Astrocyte of the hippocampus (primary cell): ENCODE results near the gene SHISA9.

Source experiments
- DNase-seq: peaks from one replicate; pipeline ENCODE4 v3.0.0; 2011; ENCODE audit warnings: low read depth, low spot score

The SHISA9 gene

DNA sequence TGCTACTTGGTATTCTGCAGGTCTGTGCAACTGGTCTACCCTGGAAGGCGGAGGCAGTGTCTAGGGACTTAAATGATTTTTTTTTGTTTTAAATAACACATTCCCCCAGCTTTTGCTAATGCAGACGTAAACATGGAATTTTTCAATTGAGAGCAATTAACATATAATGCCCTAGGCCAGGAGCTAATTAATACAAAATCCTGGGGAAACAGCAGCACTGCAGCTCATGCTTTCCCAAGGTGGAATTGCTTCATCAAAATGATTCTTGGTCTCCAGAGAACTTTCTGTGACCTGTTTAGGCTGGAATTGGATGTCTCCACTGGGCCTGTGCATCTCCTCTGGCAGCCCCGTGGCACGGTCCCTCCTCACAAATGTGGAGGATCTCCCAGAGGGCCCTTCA lies 50.6 kb downstream of the SHISA9 start:
- no peak for DNase-seq

DNA sequence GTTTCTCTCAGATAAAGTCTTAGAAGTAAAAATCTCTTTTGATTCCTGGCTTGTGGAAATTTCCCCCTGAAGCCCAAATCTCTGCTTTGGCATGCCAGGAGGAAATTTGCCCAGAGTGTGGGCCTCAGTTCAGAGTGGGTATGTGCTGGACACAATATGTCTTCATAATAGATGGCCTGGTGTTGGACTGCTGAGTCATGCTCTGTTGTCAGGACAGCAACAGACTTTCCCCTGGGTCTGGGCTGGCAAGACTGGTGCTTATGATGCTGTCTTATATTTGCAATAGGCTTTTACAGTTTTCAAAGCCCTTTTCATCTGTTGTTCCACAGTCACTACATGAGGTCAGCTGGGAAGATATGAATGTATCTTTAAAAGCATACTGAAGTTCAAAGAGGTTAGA lies 57.0 kb downstream of the SHISA9 start:
- no peak for DNase-seq

DNA sequence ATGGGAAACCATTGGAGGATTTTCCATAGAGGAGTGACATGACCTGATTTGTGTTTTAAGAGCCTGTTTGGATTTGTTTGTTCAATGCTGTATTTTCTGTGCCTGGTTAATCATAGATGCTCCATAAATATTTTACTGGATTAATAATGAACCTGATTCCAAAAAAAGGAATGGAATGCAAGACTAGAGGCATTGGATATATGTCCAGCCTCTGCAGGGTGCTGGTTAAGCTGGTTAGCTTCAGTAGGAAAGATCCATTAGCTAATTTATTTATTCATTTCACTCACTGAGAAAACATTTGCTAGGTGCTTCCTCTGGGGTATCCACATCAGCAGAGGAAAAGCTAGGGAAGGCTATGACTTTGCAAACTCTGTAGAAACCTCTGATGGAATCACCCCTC lies 57.7 kb downstream of the SHISA9 start:
- DNase-seq: no peak

DNA sequence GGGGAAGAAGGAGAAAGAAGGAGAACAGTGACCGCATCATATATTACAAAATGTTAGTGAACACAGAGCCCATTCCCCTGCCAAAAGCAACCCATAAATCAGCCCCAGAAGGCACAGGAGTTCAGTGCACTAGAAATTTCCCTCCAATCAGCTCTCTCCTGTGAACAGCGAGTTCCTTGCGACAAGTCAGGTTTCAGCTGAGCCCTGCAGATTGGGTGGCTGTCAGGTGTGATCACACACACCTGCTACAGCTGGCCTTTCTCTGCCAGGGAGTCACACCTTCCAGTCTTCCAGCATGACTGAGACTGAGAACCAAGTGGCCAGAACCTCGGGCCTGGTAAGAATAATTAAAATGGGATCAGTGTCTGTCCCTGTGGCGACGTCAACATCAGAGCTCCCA lies 60.2 kb downstream of the SHISA9 start:
- no peak for DNase-seq

DNA sequence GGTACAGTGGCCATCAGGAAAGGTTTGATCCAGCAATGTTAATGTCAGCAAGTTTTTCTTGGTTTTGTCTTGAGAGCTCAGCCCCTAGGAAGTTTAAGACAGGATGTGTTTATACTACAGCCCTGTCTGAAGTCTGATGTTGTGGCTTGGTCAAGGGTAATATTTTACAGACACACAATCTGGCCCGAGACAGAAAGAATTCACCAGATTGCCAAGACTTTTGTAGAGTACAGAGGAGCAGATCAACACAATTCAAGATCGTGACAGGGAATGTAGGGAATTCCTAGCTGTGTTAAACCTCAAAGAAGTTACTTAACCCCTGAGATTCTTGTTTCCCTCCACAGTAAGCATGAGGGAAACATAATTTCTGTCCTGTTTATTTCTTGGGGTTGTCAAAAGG lies 63.1 kb downstream of the SHISA9 start:
- peak; percentile 32 for DNase-seq

DNA sequence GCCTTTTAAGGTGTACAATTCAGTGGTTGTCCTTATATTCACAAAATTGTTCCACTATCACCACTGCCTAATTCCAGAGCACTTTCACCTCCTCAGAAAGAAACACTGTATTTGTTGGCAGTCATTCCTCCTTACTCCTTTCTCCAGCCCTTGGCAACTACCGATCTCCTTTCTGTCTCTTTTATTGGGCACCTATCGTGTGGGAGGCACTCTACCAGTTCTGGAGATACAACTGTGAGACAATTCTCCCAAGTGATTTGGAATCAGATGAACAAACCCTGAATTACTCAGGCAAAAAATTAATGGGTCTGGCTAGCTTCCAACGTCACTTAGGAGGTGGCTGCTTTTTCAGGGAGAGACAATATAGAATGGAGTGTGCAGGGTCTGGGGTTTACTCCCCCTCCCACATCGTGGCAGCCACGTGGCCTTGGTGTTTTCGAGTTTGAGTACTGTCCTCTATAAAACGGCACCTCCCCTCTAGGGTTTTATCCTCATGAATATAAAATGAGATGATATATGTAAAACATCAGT lies 63.9 kb downstream of the SHISA9 start:
- no peak for DNase-seq

DNA sequence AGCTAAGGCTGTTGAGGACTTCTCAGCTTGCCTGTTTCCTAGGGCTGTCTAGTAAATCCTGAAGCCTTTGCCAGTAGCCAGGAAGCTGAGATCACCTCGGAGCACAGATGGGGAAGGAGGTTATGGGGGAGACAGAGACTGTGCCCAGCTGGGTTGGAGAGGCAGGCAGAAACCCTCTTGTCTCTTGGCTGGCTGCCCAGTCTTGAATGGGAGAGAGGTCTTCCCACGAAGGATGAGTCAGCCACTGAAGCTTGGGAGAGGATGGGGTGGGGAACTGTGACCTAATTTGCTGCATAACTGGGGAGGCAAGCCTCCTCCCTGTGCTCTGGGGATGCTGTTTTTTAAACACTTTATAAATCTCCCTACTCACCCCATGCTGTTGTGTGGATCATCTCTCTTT lies 69.8 kb downstream of the SHISA9 start:
- peak; percentile 61 for DNase-seq

DNA sequence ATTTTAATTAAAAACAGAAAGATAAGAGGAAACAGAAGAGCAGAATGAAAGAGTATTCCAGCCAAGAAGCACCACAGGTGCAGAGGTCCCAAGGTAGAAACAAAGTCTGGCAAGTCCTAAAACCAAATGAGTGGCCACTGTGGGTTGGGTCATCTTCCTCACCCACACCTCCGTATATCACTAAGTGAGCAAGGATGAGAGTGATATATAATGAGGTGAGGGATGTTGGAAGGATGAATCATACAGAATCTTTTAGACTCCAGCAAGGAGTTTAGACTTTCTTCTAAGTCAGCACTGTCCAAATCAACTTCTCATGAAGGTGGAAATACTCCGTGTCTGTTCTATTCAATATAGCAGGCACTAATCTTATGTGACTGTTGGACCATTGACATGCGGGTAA lies 70.8 kb downstream of the SHISA9 start:
- DNase-seq: no peak

DNA sequence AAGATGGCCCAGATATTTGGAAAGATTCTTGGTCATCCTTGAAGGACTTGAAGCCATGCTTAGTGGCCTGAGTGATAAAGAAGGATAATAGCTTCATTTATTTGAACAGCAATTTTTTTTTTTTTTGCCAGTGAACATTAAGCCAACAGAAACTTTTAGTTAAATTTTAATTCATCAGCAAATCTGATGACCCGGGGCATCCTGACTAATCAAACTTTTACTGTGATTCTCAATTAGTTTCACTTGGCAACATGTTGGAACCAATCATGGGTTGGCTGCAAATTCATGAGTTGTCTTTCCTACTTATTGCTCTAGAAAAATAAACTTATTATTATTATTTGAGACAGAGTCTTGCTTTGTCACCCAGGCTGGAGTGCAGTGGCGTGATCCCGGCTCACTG lies 74.4 kb downstream of the SHISA9 start:
- no peak for DNase-seq

DNA sequence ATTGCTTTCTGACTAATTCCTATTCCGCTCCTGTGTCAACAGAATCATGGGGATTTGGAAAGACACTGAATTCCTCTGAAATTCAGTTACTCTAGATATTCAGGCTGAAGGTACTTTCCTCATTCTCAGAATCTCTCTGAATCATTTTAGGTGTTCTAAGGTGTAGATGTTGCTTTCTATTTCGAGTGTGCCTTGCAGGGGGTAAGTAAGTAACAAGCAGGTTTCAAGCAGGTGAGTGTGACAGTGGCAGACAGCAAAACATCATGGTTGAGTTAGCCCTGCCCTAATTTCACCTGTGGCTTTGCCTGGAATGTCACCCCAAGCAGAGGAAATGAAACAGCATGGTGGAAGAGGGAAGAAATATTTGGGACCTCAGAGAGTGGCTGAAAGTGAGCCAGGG lies 75.1 kb downstream of the SHISA9 start:
- no peak for DNase-seq

DNA sequence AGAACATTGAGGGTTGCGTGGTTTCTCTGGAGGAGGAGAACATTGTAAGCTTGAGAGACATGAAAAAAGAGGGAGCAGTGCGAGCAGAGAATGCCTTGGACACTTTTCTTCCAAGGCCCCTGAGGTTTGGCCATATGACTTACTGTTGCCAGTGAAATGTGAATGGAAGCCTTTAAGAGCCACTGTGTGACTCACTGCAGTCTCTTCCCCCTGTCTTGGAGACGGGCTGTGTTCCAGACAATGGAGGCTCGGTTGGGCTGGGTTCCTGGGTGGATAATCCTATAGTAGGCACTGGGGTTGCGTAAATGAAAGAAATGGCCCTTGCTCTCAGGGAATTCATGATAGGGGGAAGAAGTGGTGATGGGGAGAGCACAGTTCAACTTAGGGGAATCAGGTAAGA lies 75.5 kb downstream of the SHISA9 start:
- peak; percentile 24 for DNase-seq

DNA sequence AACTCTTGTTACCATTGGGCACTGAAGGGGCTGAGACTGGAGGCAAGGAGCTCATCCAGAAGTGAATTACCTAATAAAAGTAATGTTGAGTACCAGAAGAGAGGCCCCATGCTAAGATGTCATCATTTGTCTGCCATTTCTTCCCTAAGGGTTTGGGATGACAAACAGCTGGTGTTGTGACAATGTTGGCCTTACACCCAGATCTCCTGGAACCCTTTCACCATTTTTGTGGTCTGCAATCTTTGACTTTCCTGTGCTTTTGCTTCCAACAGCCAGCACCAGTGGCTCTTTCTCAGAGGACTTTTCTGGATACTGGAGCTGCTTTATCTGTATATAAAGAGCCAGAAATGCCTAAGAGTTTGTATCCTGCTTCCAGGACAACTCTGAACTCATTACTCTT lies 84.1 kb downstream of the SHISA9 start:
- no peak for DNase-seq

DNA sequence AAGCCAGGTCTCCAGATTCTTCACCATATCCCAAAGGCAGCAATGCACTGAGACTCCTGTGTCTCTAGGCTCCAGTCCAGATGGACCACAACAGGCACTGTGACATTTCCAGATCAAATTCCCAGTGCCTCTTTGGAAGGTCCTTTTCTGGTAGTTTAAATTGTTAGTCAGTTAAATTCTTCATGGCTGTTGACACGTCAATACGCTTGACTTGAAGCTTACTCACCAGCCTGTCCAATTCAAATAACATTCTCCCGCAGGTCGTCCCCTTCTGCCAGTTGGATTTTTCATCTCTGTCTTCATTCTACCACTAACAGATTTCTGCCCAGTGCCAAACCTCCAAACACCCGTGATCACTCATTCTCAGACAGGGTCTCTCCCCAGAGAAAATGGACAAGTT lies 86.7 kb downstream of the SHISA9 start:
- peak; percentile 26 for DNase-seq

DNA sequence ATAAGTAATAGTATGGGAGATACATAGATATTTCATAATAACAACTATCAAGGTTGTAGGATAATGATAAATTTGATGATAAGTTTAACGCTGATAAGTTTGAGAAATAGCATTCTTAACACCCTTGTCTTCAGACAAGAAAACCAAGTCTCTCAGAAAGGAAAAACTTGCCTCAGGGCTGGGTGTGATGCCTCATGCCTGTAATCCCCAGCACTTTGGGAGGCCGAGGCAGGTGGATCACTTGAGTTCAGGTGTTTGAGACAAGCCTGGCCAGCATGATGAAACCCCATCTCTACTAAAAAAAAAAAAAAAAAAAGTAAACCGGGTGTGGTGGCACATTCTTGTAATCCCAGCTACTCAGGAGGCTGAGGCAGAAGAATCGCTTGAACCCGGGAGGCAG lies 90.7 kb downstream of the SHISA9 start:
- DNase-seq: no peak

DNA sequence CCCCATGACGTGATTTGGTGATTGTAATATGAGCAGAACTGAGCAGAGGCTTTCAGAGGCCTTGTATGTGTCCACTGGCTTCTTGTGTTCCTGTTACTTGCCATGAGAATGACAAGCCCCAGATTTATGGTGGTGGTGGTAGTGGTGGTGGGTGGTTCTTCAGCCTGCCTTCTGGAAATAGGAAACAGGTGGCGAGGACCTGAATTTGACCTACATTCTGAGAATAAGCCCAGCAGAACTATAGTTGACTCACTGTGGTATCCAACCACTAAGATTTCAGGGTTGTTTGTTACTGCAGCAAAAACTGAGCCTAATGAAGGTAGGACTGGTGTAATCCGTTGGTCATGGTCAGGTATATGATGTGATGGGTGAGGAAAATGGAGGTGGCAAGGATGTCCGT lies 93.0 kb downstream of the SHISA9 start:
- DNase-seq: no peak

DNA sequence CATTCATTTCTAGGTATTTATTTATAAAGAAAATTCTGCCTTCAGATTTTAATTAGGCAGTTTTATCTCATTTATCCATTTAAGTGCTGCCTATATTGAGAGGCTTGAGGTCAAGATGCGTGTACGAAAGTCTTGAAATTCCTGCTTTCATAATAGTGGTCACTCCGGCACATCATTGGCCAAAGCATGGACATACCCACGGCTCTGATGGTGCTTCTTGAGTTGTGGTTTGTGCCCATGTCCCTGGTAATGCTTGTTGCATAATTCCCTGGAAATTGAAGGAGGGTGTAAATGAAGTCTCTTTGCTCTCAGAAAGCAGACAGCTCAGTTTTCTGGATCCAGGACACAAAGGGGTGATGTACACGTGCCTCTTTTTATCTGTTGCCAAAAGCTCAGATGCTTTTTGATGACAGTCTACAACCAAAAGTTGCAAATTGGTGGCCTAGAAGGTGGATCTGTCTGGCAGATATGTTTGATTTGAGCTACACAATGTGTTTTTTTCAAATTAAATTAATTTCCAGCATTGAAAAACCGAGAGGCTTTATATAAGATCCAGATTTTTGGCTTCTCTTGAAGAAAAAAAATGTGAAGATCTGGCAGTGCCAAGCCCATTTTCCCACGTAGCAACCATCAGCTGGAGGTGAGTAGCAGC lies 94.4 kb downstream of the SHISA9 start:
- no peak for DNase-seq

DNA sequence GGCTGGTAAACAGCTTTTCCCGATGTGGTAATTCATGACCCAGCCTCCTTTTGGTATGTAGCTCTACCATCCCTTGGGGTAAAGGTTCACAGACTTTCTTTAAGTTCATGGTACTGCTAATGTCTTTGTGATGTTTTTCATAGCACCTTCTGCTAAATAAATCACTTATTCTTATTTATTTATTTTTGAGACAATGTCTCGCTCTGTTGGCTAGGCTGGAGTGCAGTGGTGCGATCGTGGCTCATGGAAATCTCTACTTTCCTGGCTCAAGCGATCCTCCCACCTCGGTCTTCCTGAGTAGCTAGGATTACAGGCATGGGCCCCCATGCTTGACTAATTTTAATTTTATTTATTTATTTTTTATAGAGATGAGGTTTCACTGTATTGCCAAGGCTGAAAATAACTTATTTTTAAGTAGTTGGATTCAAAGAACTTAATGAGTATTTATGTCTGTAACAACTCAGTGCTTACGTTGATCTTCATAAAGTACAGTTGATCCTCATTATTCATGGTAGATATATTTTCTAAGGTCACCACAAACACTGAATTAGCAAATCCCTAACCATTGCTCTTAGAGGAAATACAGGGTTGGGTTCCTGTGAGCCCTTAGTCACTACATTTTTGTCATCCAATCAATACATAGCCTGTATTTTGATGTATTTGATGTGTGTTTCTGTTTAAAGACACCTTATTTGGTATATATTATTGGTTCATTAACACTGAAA lies 97.1 kb downstream of the SHISA9 start:
- no peak for DNase-seq

DNA sequence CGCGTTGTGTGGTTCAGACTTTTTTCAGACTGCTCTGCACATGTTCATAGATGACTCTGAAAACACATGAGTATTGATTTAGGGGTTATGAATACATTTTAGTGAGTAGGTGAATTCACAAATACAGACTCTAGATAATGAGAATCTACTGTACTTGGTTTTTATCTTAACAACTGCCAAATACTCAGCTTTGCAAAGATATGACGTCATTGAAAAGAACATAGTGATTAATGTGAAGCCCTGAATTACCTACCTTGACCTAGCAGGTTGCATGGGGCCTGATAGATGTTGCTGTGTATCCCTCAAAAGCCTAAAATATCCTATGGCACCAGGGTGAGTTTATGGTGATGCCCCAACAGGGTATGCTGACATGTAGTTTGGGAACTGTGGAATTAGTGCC lies 98.0 kb downstream of the SHISA9 start:
- no peak for DNase-seq

DNA sequence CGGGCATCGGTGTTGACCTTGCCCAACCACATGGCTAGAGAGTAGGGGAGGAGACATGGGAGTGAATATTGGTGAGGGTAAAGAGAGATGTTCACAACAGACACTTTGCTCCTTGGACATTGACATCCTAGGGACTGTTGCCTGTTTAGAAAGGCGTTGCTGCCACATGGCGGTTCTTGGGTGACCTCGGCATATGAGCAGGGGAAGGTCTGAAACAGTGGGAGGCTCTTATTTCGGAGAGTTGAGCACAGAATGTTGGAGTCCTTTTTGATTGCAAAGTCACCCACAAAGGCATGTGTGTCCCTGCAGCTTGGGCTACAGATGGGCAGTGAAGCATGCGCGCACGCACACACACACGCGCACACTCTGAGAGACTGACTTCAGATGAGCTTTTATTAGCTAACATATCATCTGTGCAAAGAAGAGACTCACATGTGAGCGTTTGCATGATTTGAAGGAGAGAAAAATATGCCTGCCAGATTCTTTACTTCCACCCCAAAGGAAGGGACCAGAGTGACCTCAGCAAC lies 104.4 kb downstream of the SHISA9 start:
- no peak for DNase-seq

DNA sequence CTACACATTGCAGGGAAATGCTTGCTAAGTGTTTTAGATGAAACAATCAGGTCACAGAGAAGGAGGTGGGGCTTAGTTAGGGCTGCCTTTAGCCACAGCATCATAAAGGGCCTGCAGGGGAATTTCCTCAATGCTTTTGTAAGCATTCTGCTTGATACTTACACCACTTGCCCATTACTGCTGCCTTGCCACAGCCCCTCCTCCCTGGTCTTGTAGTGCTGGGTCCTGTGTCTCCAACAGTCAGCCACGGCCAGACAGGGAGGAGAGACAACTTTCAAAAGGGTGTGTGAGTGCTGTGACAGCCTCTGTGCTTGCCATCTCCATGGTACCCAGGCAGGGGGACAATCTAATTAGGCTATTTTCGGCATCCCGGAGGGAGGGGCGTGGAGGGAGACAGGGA lies 111.2 kb downstream of the SHISA9 start:
- no peak for DNase-seq

DNA sequence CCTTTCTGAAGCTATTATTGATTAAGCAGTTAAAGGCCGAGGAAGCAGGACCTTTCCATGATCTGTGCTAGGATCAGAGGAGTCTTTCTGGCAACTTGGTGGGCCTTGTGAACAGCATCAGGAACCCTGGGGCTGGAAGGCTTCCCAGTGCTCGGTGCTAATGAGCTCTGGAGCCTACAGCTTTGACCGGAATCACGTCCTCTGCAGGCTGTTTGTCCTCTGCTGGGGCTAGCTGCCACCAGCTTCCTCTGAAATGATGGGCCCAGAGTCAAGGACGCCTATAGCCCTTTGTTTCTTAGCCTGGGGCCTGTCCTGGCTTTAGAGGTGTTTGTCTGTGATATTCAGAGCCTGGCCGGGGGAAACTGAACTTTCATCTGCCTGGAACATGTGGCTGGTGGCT lies 111.6 kb downstream of the SHISA9 start:
- no peak for DNase-seq

DNA sequence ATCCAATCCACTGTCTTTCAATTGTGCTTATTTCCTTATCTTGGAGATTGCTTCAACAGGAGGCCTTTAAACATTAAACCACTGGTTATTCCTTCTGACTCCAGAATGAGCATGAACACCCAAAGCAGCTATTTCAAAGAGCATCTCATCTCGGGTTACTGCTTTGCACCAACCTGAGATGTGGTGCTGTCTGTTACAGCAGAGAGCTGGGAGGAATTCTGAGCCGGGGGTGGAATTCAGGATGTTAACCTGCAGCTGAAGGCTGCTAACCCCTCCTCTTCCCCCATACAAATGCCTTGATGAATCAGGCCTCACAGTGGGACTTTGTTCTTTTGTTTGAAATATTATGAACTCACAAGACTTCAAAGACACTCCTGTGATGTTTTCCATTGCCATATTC lies 113.1 kb downstream of the SHISA9 start:
- no peak for DNase-seq

DNA sequence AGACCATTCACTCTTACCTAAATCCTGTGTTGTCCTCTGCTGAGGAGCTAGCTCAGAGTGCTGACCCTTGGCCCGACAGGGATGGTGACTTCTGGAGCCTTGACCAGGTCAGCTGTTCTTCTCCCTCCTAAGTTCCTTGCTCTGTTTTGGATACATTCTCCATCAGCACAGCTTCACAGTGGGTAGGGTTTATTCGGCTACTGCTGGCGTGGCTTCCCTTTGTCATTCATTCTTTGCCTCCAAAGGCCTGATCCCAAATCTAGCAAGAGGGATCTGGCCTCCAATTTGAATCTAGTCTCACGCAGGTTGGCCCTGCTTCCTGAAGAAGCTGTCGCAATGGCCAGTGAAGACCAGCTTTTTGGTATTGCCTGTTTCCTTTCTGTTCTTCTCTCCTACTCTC lies 116.6 kb downstream of the SHISA9 start:
- no peak for DNase-seq
